CD14-positive monocyte (primary cell): Measurements from ENCODE around the gene OR4D11. TPM values are rescaled to one million over a fixed set of nuclear protein-coding genes. Genes with fewer than 3 reads are reported as not detected.

ENCODE experiments used
- DNase-seq, 3 donors: peaks; one replicate each; pipeline ENCODE4 v3.0.0-alpha.2; 2011 to 2022
- H2AFZ ChIP-seq: 2 replicates; pipeline ENCODE4 v1.6.0; 2012; ENCODE audit warnings: mild to moderate bottlenecking, low read depth, low read length, inconsistent platforms; ENCODE audit not compliant: insufficient read depth, poor library complexity, severe bottlenecking
- H3K27ac ChIP-seq, 2 donors: 1 replicate in 1 of 2; 2 replicates in 1 of 2; pipeline ENCODE4 v1.5.1; 2012 to 2013; ENCODE audit warnings: low read length in 2 of 2, control low read depth in 1 of 2, inconsistent platforms in 1 of 2, low read depth in 1 of 2, mild to moderate bottlenecking in 1 of 2
- H3K27me3 ChIP-seq, 2 donors: one replicate each; pipeline versions ENCODE4 v1.6.0 to v1.6.1; 2011 to 2013; ENCODE audit warnings: low read length in 2 of 2; ENCODE audit not compliant: control insufficient read depth in 2 of 2, insufficient read depth in 2 of 2
- H3K36me3 ChIP-seq, 2 donors: replicated peaks in 1 of 2; 1 replicate in 1 of 2; 2 replicates in 1 of 2; pipeline versions ENCODE4 v1.5.1 to v1.6.1; 2012 to 2013; ENCODE audit warnings: low read length in 2 of 2, control low read depth in 1 of 2, inconsistent platforms in 1 of 2, mild to moderate bottlenecking in 1 of 2; ENCODE audit not compliant: insufficient read depth in 2 of 2, control insufficient read depth in 1 of 2
- H3K4me1 ChIP-seq, 2 donors: 1 replicate in 1 of 2; 2 replicates in 1 of 2; pipeline versions ENCODE4 v1.5.1 to v1.6.1; 2012 to 2013; ENCODE audit warnings: low read length in 2 of 2, control low read depth in 1 of 2, inconsistent platforms in 1 of 2, mild to moderate bottlenecking in 1 of 2, moderate library complexity in 1 of 2; ENCODE audit not compliant: insufficient read depth in 2 of 2, control insufficient read depth in 1 of 2
- H3K4me2 ChIP-seq: replicated peaks from 2 replicates; pipeline ENCODE3; 2012; ENCODE audit warnings: low read length, moderate library complexity, mild to moderate bottlenecking; ENCODE audit not compliant: poor library complexity, severe bottlenecking; ENCODE audit errors: extremely low read depth
- H3K4me3 ChIP-seq, 3 experiments: fragments of 200-600 bp in 1 of 3; sonication (generic) in 1 of 3; replicated peaks in 1 of 3; 1 replicate in 2 of 3; 2 replicates in 1 of 3; pipeline ENCODE4 v1.5.1; 2011 to 2013; ENCODE audit warnings: low read length in 3 of 3, mild to moderate bottlenecking in 3 of 3, control low read depth in 2 of 3, low read depth in 2 of 3, inconsistent platforms in 1 of 3, moderate library complexity in 1 of 3
- H3K79me2 ChIP-seq: 2 replicates; pipeline ENCODE4 v1.6.0; 2012; ENCODE audit warnings: mild to moderate bottlenecking, control low read depth, inconsistent platforms, low read length, moderate library complexity; ENCODE audit not compliant: insufficient read depth
- H3K9ac ChIP-seq: 2 replicates; pipeline ENCODE4 v1.6.0; 2017; ENCODE audit warnings: low read length, mild to moderate bottlenecking; ENCODE audit not compliant: insufficient read depth, poor library complexity, severe bottlenecking
- H3K9me3 ChIP-seq, 2 donors: replicated peaks in 1 of 2; 1 replicate in 1 of 2; 2 replicates in 1 of 2; pipeline versions ENCODE4 v1.5.1 to v1.6.1; 2012 to 2013; ENCODE audit warnings: low read length in 2 of 2, control low read depth in 1 of 2; ENCODE audit not compliant: control insufficient read depth in 1 of 2, insufficient read depth in 1 of 2
- H4K20me1 ChIP-seq: 2 replicates; pipeline ENCODE4 v1.6.0; 2012; ENCODE audit warnings: mild to moderate bottlenecking, low read length, control low read depth, moderate library complexity; ENCODE audit not compliant: insufficient read depth
- H3K27ac Mint-ChIP-seq, 7 donors: one replicate each; pipeline ENCODE4 v1.8.0; 2020; ENCODE audit warnings: mild to moderate bottlenecking in 7 of 7, mixed read lengths in 7 of 7, moderate library complexity in 6 of 7, inconsistent platforms in 2 of 7
- H3K27me3 Mint-ChIP-seq, 3 donors: one replicate each; pipeline ENCODE4 v1.8.0; 2021 to 2022; ENCODE audit warnings: low read depth in 3 of 3, mild to moderate bottlenecking in 3 of 3, mixed read lengths in 3 of 3, moderate library complexity in 3 of 3, inconsistent platforms in 1 of 3
- H3K36me3 Mint-ChIP-seq, 2 donors: one replicate each; pipeline ENCODE4 v1.8.0; 2020; ENCODE audit warnings: mixed read lengths in 2 of 2, inconsistent platforms in 1 of 2, mild to moderate bottlenecking in 1 of 2
- H3K4me1 Mint-ChIP-seq: one replicate; pipeline ENCODE4 v1.8.0; 2020; ENCODE audit warnings: mild to moderate bottlenecking, mixed read lengths
- H3K4me3 Mint-ChIP-seq, 2 donors: one replicate each; pipeline ENCODE4 v1.8.0; 2020; ENCODE audit warnings: mild to moderate bottlenecking in 2 of 2, mixed read lengths in 2 of 2, moderate library complexity in 1 of 2
- H3K9me3 Mint-ChIP-seq, 7 donors: one replicate each; pipeline ENCODE4 v1.8.0; 2020 to 2022; ENCODE audit warnings: mixed read lengths in 7 of 7, mild to moderate bottlenecking in 6 of 7, moderate library complexity in 6 of 7, inconsistent platforms in 2 of 7
- WGBS: methylation state at CpG from one replicate; pipeline ENCODE4 v1.1.5; 2013; ENCODE audit warnings: missing lambda C conversion rate; ENCODE audit not compliant: insufficient coverage; 5-methylcytosine and 5-hydroxymethylcytosine counted together
- intact Hi-C, 2 donors: fragments of 100-400 bp; cut with micrococcal nuclease; formaldehyde crosslinking; loops; one replicate each; pipeline versions ENCODE4 v1.15.0 to v1.15.1; 2023
- polyA plus RNA-seq, 3 donors: library from polyadenylated mRNA; depleted of rRNA in 1 of 3; unstranded in 2 of 3; stranded (reverse) in 1 of 3; fragments of 300-500 nt in 2 of 3; fragments of >200 nt in 1 of 3; fragmentation: Illumina TruSeq in 2 of 3; gene quantifications; 1 replicate in 2 of 3; 2 replicates in 1 of 3; pipeline ENCODE4 v1.2.3, GENCODE V29; 2012 to 2021
- TF ChIP-seq, protein P1 (sequence below): fragments of 200-600 bp; IDR thresholded peaks from one replicate; pipeline ENCODE4 v1.8.0; 2022; ENCODE audit warnings: antibody characterized with exemption, mild to moderate bottlenecking

The OR4D11 gene
- polyA plus RNA-seq, 3 donors: not detected

DNA sequence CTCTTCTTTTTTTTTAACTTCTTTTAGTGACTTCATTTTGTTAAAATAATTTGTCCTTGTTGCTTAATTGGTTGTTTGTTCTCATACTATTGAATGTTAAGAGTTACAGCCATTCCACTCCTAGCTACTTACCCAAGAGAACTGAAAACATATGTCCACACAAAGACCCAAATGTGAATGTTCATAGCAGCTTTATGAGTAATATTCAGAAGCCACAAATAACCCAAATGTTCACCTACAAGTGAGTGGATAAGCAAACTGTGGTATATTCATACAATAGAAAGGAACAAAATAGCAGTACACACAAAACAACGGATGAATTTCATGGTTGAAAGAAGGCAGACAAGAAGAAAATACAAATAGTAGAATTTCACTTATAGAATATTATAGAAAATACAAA, 1.4 kb upstream of the OR4D11 start:
- WGBS: no CpG with 5 or more reads among the region's 1 CpG
- no peaks in the 10 kb centered on the region for H3K4me1 ChIP-seq
- no peaks in the 10 kb centered on the region for H3K36me3 ChIP-seq
- no peak overlapping the region for H3K27ac ChIP-seq
- no peak overlapping the region for H3K27ac Mint-ChIP-seq
- no peak overlapping the region for H3K9ac ChIP-seq
- H3K27me3 Mint-ChIP-seq: peaks cover 0 to 1% (median 0%) of the 10 kb centered on the region in 3 donors
- intact Hi-C loops: no loop called here
- no peak overlapping the region for H2AFZ ChIP-seq
- H3K4me1 Mint-ChIP-seq: no peaks in the 10 kb centered on the region
- no peak overlapping the region for H3K4me3 Mint-ChIP-seq
- no peaks in the 10 kb centered on the region for H4K20me1 ChIP-seq
- H3K36me3 Mint-ChIP-seq: no peaks in the 10 kb centered on the region
- H3K79me2 ChIP-seq: no peaks in the 10 kb centered on the region
- no peak for DNase-seq
- H3K4me2 ChIP-seq: no peak overlapping the region
- H3K9me3 ChIP-seq: no peaks in the 10 kb centered on the region
- TF ChIP-seq, protein P1, sequence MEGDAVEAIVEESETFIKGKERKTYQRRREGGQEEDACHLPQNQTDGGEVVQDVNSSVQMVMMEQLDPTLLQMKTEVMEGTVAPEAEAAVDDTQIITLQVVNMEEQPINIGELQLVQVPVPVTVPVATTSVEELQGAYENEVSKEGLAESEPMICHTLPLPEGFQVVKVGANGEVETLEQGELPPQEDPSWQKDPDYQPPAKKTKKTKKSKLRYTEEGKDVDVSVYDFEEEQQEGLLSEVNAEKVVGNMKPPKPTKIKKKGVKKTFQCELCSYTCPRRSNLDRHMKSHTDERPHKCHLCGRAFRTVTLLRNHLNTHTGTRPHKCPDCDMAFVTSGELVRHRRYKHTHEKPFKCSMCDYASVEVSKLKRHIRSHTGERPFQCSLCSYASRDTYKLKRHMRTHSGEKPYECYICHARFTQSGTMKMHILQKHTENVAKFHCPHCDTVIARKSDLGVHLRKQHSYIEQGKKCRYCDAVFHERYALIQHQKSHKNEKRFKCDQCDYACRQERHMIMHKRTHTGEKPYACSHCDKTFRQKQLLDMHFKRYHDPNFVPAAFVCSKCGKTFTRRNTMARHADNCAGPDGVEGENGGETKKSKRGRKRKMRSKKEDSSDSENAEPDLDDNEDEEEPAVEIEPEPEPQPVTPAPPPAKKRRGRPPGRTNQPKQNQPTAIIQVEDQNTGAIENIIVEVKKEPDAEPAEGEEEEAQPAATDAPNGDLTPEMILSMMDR: no peak
- peaks cover 0 to 6% (median 5%) of the 10 kb centered on the region in 7 donors for H3K9me3 Mint-ChIP-seq
- H3K4me3 ChIP-seq: no peak overlapping the region
- H3K27me3 ChIP-seq: no peaks in the 10 kb centered on the region

DNA sequence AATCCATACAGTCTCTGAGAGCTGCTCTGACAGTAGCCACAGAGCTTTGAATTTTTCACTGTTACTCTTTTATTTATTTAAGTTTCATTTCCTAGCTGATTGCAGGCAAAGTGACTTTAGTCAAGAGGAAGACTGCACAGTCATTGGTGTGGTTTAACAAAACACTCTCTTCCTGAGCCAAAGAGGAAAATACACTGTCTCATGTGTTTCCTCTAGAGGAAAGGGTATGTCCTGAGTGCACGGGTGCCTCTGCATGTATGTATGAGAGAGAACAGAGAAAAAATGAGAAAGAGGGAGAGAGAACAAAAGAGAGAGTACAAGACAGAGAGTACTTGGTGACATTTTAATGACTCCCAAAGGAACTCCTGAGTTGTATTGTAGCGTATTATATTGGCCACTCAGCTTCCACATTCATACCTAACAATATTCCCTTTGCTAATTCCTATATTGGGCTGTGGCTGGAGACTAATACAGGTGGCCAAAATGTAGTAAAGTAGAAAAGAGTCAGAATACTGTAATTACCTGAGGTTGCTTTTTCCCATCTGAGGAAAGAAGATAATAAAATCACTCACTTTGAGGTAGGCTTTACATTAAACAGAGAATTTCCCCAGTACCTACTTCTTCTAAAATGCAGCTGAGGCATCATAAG, 7.7 kb downstream of the OR4D11 start, which contains the start of gene OR4D9:
Gene OR4D9 (plus strand): TSS at position 599 of the 649 bp plus-strand sequence. CDS start 3,374 bp downstream, outside the sequence.
- H3K27ac Mint-ChIP-seq: peak within 1 kb of the TSS; percentile 73 to 90 (median 80)
- peak within 1 kb of the TSS; percentile 69 to 79 for H3K4me3 Mint-ChIP-seq

More for the DNA sequence above, 7.7 kb downstream of the OR4D11 start, which contains the start of gene OR4D9:
- no peaks in the 10 kb centered on the region for H3K36me3 Mint-ChIP-seq
- no peaks in the 10 kb centered on the region for H3K79me2 ChIP-seq
- H3K4me3 ChIP-seq: peak within 1 kb of the TSS; percentile 11 to 59 (median 18)
- H3K9ac ChIP-seq: peak within 1 kb of the TSS; percentile 5
- H4K20me1 ChIP-seq: no peaks in the 10 kb centered on the region
- H3K36me3 ChIP-seq: no peaks in the 10 kb centered on the region
- intact Hi-C loops: no loop called here
- H2AFZ ChIP-seq: peak within 1 kb of the TSS; percentile 55
- H3K27ac ChIP-seq: peak within 1 kb of the TSS; percentile 53 to 76
- peaks cover 34% of the 10 kb centered on the region for H3K4me1 Mint-ChIP-seq
- no peaks in the 10 kb centered on the region for H3K27me3 ChIP-seq
- TF ChIP-seq, protein P1: no peak
- WGBS: no CpG with 5 or more reads among the region's 2 CpGs
- H3K4me2 ChIP-seq: peak within 1 kb of the TSS; percentile 61
- peaks cover 30 to 35% of the 10 kb centered on the region in 2 donors for H3K4me1 ChIP-seq
- DNase-seq: peak; percentile 29 to 46 (median 34)
- H3K9me3 ChIP-seq: no peaks in the 10 kb centered on the region
- peaks cover 0 to 3% (median 0%) of the 10 kb centered on the region in 7 donors for H3K9me3 Mint-ChIP-seq
- peaks cover 0 to 3% (median 0%) of the 10 kb centered on the region in 3 donors for H3K27me3 Mint-ChIP-seq
